GM12892 (cell line): ENCODE results near the gene MBLAC1.

Experiments
- POLR2A ChIP-seq: IDR thresholded peaks from 2 replicates; pipeline ENCODE4 v1.6.1; 2011; ENCODE audit warnings: low read depth, low read length, control low read depth
- POLR2AphosphoS5 ChIP-seq: IDR thresholded peaks from 2 replicates; pipeline ENCODE4 v1.6.1; 2011; ENCODE audit warnings: low read depth, low read length, control low read depth

- TF ChIP-seq POLR2A: peak; percentile 95
- peak; percentile 94 for TF ChIP-seq POLR2AphosphoS5
These were observed 45.1 kb upstream of the MBLAC1 start, which contains the start of gene ZNF3 for GRCh38 chr7:100081535-100082102.
